HG02981 (cell line): ENCODE data around the gene RHBDF2.
"Not testable (repeated sequence)": the region's sequence is repeated elsewhere in the genome, so short reads cannot be mapped to it uniquely, and the experiment has no call there.

Source experiments
- ATAC-seq: cut with Tn5 transposase; IDR thresholded peaks from one replicate; pipeline ENCODE4 v1.9.1; 2021; ENCODE audit warnings: mild to moderate bottlenecking, moderate library complexity; ENCODE audit not compliant: unreplicated experiment

Gene RHBDF2

GRCh38 chr17:76525513-76525833 lies 24.2 kb upstream of the RHBDF2 start:
- ATAC-seq, result not testable (repeated sequence)

- ATAC-seq, result no peak
These were observed 23.6 kb upstream of the RHBDF2 start for GRCh38 chr17:76524598-76525512.

DNA sequence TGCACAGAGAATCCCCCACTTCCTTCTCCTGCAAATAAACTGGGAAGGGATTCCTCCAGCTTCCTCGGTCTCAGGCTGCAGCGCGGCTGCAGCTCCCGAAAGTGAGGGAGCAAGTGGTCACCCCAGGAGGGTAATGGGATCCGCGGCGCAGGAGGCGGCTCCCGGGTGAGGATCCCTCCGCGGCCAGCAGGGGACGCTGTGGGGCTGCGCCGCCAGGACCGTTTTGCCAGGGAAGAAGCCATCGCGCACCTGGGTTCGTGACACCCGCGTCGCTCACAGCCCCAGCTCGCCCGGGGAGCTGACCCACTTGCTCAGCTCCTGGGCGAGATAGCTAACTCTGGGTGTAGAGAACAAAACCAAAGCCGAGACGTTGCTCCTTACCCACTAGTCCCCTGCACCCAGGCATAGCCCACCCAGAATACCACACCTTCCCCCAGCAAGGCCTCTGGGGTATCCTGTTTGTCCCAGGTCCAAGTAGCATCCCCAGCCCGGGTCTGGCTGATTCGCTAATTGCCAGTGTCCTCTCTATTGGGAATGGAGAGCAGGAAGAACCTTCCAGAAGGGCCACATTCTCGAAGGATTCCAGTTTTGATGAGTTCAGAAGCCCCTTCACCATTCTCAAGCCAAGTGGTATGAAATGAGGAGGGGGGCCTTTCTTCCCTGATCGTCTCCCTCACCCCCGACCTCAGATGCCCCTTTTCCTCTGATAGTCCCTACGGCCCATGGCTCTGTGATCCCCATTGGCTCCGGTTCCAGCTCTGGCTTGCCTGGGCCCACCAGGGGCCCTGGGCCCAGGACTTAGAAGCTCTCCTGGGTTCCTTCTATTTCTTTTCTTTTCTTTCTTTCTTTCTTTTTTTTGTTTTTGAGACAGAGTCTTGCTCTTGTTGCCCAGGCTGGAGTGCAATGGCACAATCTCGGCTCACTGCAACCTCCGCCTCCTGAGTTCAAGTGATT lies 22.1 kb upstream of the RHBDF2 start:
- no peak for ATAC-seq

GRCh38 chr17:76521683-76522082 lies 20.5 kb upstream of the RHBDF2 start:
- ATAC-seq, result not testable (repeated sequence)

GRCh38 chr17:76521262-76521661 lies 20.0 kb upstream of the RHBDF2 start:
- ATAC-seq, result no peak

- no peak for ATAC-seq
These were observed 18.1 kb upstream of the RHBDF2 start for GRCh38 chr17:76519048-76519966.

DNA sequence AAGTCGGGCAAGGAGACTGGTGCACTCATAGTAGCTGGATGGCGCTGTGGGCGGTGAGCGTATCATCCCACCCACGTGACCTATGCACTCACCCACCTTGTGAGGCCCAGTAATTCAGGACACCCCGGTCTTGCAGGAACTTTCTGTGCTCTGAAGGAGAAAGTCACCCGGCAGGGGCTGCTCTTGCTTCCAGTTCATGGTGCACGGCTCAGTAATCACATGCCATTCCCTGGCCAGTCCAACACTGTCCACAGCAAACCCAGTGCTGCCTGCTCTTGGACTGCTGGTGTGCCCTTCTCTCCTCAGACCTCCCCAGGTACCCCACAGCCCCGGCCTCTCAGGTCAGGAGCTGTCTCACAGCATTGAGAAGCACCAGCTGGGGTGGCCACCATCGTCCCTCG lies 16.4 kb upstream of the RHBDF2 start:
- ATAC-seq, result no peak

DNA sequence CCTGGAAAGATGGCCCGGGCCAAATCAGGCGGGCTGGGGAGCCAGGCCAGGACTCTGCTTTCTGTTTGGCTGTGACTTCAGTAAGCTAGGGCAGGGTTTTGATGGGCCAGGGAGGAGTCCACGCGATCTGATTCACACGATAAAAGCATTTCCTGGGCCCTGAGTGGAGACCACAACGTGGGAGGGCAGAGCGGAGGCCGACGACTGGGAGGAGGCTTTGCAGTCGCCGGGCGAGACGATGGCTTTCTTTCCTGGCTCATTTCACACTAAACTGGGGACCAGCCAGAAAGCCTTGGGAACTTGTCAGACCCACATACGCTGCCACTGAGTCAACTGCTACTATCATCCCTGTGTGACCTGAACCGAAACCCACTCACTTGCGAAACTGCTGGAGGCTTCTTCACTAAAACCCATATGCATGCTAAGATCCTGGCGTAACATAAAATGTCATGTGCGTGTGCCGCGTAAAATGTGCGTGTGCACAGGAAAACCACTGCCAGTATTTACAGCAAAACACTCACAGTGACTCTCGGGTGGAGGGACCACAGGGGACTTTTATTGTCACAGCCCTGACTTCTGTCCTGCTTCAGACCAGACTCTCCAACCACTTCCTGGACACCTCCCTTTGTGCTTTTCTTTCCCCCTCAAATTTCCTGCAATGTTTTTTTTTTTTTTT lies 14.2 kb upstream of the RHBDF2 start:
- peak; percentile 56 for ATAC-seq

DNA sequence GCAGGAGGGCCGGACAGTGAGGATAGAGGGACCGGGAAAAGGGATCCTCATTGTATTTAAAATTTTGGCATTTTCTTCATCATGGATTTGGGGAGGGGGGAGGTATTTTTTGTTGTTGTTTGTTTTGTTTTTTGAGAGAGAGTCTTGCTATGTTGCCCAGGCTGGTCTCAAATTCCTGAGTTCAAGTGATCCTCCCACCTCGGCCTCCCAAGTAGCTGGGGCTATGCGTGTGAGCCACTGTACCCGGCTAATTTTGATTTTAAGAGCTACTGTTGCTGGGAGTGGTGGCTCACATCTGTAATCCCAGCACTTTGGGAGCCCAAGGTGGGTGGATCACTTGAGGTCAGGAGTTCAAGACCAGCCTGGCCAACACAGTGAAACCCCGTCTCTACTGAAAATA lies 13.1 kb upstream of the RHBDF2 start:
- ATAC-seq, result not testable (repeated sequence)

DNA sequence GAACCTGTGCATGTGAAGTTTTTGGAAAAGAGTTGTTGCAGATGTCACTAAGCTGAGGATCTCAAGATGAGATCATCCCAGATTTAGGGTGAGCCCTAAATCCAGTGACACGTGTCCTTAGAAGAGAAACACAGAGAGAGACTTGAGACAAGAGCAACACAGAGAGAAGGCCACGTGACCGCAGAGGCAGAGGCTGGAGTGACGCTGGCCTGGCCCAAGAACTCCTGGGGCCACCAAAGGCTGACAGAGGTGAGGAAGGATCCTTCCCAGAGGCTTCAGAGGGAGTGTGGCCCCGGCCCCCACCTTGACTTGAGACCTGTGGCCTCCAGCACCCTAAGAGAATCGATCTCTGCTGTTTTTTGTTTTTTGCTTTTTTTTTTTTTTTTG lies 12.1 kb upstream of the RHBDF2 start:
- no peak for ATAC-seq

DNA sequence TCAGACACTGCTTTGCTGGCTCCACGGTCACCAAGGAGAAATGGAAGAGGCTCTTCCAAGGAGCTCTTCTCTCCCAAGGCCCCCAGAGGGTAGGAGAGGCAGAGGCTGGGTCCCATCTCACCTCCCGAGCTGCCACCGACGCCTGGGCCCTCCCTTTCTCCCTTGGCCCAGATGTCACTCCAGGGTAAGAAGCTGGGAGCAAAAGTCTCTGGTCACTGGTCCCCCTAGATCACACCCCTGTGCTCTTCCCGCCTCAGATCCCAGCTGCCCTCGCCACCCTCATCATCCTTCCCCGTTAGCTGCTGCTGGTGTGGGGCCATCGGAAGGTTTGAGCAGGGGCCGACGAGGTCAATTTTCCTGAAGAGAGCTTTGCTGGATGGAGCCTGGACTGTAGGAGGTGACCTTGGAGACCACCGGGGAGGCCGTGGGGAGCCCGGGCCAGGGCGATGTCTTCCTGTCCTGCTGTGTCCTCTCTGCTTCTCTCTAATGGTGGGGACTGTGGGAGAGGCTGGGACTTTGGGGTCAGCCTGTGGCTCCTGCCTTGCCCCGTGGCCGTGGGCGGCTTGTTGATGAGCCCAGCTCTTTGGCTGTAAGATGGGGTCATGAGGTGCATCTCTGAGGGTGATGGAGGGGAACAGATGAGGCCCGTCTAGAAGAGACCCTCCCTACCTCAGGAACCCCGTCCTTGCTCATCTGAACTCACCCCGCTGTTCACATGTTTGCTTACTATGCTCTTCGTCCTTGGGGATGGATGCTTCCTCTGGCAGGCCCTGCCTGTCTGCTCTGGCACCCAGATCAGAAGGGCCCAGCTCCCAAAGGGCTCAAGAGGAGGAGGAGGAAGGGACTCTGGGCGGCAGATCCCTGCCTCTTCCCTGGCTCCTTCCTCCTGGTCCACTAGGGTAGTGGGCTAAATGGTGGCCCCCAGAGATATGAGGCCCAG lies 11.4 kb upstream of the RHBDF2 start:
- no peak for ATAC-seq

GRCh38 chr17:76511668-76512365 lies 10.6 kb upstream of the RHBDF2 start:
- ATAC-seq, result no peak

- ATAC-seq, result no peak
These were observed 9.6 kb upstream of the RHBDF2 start for GRCh38 chr17:76510831-76511244.

GRCh38 chr17:76508472-76509063 lies 7.3 kb upstream of the RHBDF2 start:
- not testable (repeated sequence) for ATAC-seq

GRCh38 chr17:76506408-76507345 lies 5.5 kb upstream of the RHBDF2 start:
- peak; percentile 46 for ATAC-seq

- ATAC-seq, result no peak
These were observed 2.9 kb upstream of the RHBDF2 start for GRCh38 chr17:76504117-76504516.
